KOPT-K1 (cell line): ENCODE results near the gene NTHL1.

ENCODE experiments used
- H3K27ac ChIP-seq: fragments of 200-600 bp; sonication (generic); 2 replicates; pipeline ENCODE4 v1.5.1; 2016; ENCODE audit warnings: antibody characterized with exemption, mild to moderate bottlenecking, low read depth, low read length; ENCODE audit not compliant: poor library complexity, severe bottlenecking
- H3K36me3 ChIP-seq: fragments of 200-600 bp; sonication (generic); 2 replicates; pipeline ENCODE4 v1.5.1; 2017; ENCODE audit warnings: antibody characterized with exemption, mild to moderate bottlenecking, low read length, moderate library complexity; ENCODE audit not compliant: insufficient read depth
- H3K9me3 ChIP-seq: fragments of 200-600 bp; sonication (generic); 2 replicates; pipeline ENCODE4 v1.5.1; 2017; ENCODE audit warnings: antibody characterized with exemption, low read length, mild to moderate bottlenecking; ENCODE audit not compliant: insufficient read depth, poor library complexity, severe bottlenecking

Gene NTHL1

GRCh38 chr16:2078691-2079090 lies 31.1 kb upstream of the NTHL1 start:
- Histone ChIP-seq H3K36me3 (peaks cover 46% of the 10 kb centered on the region), H3K9me3 (no peaks in the 10 kb centered on the region), H3K27ac (no peak overlapping the region)

DNA sequence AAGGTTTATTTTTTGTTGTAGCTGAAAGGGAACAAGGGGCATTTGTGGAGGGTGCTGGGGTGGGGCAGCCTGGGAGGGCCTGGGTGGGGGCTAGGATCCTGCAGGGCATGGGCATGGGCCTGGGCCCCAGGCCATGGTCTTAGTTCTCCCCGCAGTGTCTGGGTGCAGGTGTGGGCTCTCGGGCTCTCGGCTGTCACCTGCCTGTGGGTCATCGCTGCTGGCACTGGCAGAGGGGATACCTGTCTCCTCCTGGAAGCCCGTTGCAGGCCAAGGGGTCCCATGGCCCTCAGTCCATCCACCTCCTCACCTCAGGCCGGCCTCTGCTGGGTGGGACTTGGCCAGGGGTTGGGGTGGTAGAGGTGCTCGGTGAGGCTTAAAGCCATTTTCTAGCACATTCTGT lies 30.5 kb upstream of the NTHL1 start:
- Histone ChIP-seq H3K36me3 (peaks cover 46% of the 10 kb centered on the region; the same call in 1 of the 2 replicates), H3K27ac (no peak overlapping the region), H3K9me3 (no peaks in the 10 kb centered on the region)

DNA sequence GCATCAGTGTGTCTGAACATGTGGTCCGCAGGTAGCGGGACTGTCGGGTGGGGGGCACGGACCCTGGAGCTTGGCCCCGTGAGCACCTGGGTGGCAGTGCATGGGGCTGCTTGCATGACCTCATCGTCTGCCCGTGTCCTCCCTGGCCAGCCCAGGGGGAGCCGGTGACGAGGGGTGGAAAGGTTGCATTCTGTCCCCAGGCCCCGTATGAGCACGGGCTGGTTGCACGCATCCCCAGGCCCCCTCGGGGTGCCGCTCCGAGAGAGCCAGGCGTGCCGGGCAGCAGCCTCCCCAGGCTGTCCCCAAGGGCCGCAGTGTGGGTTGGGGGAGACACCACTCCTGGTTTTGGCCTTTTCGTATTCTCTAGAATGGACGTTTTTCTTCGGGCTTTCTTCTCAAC lies 30.1 kb upstream of the NTHL1 start:
- Histone ChIP-seq H3K27ac (no peak overlapping the region), H3K9me3 (no peaks in the 10 kb centered on the region), H3K36me3 (peaks cover 48% of the 10 kb centered on the region; the same call in 1 of the 2 replicates)

DNA sequence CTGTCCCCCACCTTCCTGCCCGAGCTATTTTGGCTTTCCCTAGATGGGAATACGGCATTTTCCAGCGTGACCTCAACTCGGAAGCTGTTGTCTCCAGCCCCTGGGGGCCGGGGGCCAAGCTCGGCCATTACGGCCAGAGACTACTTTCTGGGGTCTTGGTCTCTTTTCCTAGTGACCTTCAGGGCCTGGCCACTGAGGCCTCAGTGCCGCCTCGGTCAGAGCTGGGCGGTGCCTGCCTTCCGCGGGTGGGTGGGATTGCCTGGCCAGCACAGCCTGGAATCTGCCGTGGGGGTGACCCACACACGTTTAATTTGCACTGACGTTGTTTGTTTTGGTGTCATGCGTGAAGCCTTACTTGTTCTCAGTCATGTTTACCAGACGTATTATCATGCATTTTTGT lies 29.4 kb upstream of the NTHL1 start:
- no peaks in the 10 kb centered on the region for H3K9me3 ChIP-seq
- no peak overlapping the region for H3K27ac ChIP-seq
- peaks cover 48% of the 10 kb centered on the region; the same call in 1 of the 2 replicates for H3K36me3 ChIP-seq

DNA sequence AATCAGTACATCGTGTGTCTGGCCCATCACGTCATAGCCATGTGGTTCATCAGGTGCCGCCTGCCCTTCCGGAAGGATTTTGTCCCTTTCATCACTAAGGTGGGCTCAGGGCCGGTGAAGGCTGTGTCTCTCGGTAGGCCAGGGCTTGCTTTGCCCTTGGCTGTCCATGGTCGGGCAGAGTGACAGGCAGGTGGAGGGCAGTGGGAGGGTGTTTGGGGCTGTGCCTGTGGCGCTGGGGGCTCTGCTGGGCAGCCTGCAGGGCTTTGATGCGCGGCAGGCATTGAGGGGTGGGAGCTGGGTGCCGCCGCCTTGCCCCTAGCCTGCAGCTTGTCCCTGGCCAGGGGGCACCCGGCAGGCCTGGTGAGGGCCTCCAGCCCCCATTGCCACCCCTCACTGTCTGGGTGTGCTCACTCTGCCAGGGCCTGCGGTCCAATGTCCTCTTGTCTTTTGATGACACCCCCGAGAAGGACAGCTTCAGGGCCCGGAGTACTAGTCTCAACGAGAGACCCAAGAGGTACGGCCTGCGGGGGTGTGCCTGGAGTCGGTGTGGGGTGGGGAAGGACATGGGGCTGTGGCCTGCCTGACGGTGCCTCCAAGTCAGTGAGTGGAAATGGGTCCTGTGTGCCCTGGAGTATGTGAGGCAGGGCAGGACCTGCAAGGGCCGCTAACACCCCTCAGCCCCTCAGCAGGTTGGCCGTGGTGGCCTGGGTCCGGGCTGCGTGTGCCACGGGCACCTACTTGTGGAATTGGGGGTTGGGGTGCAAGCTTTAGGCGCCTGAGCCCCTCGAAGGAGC lies 28.6 kb upstream of the NTHL1 start:
- no peak overlapping the region for H3K27ac ChIP-seq
- no peaks in the 10 kb centered on the region for H3K9me3 ChIP-seq
- H3K36me3 ChIP-seq = peaks cover 51% of the 10 kb centered on the region; the same call in 1 of the 2 replicates

DNA sequence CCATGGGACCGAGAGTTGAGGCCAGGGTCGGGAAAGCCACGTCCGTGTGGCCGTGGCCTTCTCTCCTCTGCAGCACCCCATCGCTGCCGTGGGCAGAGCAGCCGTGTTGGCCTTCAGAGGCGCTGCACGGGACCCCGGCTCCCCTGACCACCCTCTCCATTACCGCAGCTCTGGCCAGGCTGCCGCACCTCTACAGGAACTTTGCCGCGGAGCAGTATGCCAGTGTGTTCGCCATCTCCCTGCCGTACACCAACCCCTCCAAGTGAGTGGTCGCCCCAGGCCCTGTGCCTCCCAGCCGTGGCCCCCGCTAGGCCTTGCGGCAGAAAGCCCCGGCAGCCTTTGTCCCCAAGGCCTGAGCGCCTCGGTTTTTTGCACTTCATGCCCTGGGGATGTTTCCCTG lies 28.0 kb upstream of the NTHL1 start:
- Histone ChIP-seq H3K36me3 (peaks cover 56% of the 10 kb centered on the region; the same call in 1 of the 2 replicates), H3K27ac (no peak overlapping the region), H3K9me3 (no peaks in the 10 kb centered on the region)

- peaks cover 66% of the 10 kb centered on the region; the same call in 1 of the 2 replicates for H3K36me3 ChIP-seq
These were observed 26.4 kb upstream of the NTHL1 start for GRCh38 chr16:2074071-2074470.

DNA sequence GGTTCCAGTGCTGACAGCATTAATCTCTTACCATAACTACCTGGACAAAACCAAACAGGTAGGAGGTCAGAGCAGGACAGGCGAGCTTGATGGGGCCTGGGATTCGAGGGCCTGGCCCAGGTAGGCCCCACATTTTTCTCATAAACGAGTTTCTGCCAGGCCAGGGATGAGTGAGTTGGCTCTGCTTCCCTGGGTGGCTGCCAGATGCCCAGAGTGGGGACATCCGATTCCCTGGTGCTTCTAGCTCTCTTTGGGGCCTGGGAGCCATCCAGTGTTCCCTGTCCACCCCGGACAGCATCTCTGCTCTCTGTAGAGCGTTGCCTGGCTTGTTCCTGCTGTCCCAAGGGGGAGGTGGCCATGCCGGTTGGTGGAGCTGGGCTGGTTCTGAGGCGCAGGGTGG lies 25.3 kb upstream of the NTHL1 start:
- H3K36me3 ChIP-seq = peaks cover 76% of the 10 kb centered on the region; the same call in 1 of the 2 replicates

More at GRCh38 chr16:2074071-2074470, 26.4 kb upstream of the NTHL1 start:
- H3K27ac ChIP-seq = no peak overlapping the region
- H3K9me3 ChIP-seq = no peaks in the 10 kb centered on the region

GRCh38 chr16:2071454-2072202 lies 24.0 kb upstream of the NTHL1 start:
- Histone ChIP-seq H3K36me3 (peaks cover 83% of the 10 kb centered on the region; the same call in 1 of the 2 replicates), H3K27ac (no peak overlapping the region)

More for the DNA sequence above, 25.3 kb upstream of the NTHL1 start:
- no peaks in the 10 kb centered on the region for H3K9me3 ChIP-seq
- no peak overlapping the region for H3K27ac ChIP-seq

DNA sequence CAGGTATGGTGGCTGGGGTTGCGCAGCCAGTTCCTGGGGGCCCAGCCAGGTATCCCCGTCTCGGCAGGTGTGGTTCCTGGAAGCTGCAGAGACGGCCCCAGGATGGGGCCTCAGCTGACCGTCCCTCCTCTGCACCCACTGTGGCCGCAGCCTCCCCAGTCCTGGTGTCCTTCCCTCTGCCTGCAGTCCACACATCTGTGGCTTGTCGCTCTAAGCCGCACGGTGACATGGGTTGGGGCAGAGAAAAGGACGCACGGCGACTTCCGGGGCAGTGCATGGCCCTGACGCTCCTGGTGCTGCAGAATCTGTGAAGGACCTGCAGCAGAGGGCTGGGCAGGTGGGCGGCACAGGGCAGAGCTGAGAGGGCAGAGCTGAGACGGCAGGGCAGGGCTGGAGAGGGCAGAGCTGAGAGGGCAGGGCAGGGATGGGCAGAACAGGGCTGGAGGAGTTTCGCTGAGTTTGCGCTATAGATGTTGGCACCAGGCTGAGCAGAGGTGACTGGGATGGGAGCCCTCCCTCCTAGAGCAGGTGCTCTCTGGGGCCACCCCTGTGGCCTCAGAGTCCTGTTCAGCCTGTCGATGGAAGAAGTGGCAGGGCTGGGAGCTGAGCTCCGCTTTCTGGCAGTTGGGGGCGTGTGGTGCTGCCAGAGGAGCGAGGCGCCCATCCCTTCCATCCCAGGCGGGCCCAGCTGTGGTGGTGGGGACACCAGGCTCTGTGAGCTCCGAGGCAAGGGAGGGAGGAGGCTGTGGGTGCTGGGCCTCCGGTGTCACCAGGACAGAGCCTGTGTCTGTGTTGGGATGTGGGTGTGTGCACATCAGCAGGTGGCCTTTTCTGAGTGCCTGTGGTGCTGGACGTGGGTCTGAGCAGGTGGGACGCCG lies 23.2 kb upstream of the NTHL1 start:
- Histone ChIP-seq H3K27ac (no peak overlapping the region), H3K36me3 (peaks cover 81% of the 10 kb centered on the region; the same call in 1 of the 2 replicates), H3K9me3 (no peaks in the 10 kb centered on the region)

More at GRCh38 chr16:2071454-2072202, 24.0 kb upstream of the NTHL1 start:
- no peaks in the 10 kb centered on the region for H3K9me3 ChIP-seq

DNA sequence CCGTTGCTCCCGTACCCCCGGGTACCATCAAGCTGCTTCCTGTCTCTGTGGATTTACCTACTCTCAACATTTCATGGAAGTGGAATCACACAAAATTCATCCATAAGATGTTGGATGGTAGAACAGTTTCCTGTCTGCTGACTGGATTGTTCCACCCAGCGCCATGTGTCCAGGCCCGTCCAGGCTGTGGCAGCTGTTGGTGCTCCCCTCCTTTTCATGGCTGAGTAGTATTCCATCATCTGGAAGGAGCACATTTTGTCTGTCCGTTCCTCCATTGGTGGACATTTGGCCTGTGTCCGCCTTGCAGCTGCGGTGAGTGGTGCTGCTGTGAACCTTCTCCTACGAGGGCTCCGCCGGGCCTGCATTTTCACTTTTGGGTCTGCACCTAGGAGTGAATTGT lies 18.5 kb upstream of the NTHL1 start:
- H3K9me3 ChIP-seq = no peaks in the 10 kb centered on the region
- no peak overlapping the region for H3K27ac ChIP-seq
- peaks cover 74% of the 10 kb centered on the region; the same call in 1 of the 2 replicates for H3K36me3 ChIP-seq

DNA sequence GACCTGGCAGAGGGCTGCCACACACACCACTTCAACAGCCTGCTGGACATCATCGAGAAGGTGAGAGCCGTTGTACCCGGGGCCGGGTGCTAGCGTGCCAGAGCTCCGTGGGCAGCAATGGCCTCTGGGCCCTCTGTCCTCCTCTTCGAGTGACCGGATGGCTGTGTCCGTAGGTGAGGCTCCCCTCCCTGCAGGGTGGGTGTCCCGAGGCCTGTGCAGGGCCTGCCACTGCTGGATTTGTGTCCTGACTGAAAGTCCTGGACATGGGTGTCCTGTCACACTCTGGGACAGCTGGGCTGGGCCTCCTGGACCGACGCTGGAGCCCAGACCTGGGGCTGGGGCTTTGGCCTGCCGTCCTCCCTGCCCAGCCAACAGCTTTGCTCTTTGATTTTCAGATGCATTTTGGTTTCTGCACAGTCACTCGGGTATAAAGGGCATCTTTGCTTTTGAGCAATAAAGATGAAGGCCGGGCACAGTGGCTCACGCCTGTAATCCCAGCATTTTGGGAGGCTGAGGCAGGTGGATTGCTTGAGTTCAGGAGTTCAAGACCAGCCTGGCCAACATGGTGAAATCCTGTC lies 16.8 kb upstream of the NTHL1 start:
- Histone ChIP-seq H3K27ac (no peak overlapping the region), H3K9me3 (no peaks in the 10 kb centered on the region), H3K36me3 (peaks cover 73% of the 10 kb centered on the region; the same call in 1 of the 2 replicates)

DNA sequence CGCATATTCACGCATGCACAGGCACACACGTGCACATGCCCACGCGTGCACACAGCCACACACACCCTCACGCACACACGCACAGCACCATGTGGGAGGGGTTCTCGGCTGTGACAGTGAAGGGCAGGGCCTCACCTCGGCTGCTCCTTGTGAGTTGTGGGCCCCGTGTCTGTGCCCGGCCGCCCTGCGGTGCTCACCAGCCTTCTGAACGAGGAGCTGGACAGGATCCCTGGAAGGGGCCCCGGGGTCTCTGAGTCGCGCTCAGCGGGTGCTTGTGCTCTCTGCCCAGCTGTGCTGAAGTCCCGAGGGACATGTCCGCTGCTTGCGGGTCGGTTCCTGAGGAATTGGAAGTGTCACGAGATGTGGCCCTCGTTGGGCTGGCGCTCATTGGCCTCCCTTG lies 16.2 kb upstream of the NTHL1 start:
- Histone ChIP-seq H3K9me3 (no peaks in the 10 kb centered on the region), H3K36me3 (peaks cover 71% of the 10 kb centered on the region; the same call in 1 of the 2 replicates), H3K27ac (no peak overlapping the region)

- Histone ChIP-seq H3K36me3 (peaks cover 67% of the 10 kb centered on the region; the same call in 1 of the 2 replicates), H3K27ac (no peak overlapping the region), H3K9me3 (no peaks in the 10 kb centered on the region)
These were observed 15.2 kb upstream of the NTHL1 start for GRCh38 chr16:2062801-2063200.
